Sigmoid colon (tissue), 7 donors: ENCODE results near the gene COQ8A. TPM values are rescaled to one million over a fixed set of nuclear protein-coding genes. Genes with fewer than 3 reads are reported as not detected.

Experiments
- DNase-seq: peaks from one replicate; pipeline ENCODE4 v3.0.0-alpha.2; 2019
- H3K27ac ChIP-seq, 4 donors: fragments of 200-600 bp; sonication (generic); one replicate each; pipeline ENCODE4 v1.5.1; 2016 to 2019; ENCODE audit warnings: mild to moderate bottlenecking in 1 of 4
- H3K27me3 ChIP-seq, 3 donors: fragments of 200-600 bp; sonication (generic); one replicate each; pipeline ENCODE4 v1.5.1; 2019; ENCODE audit warnings: mild to moderate bottlenecking in 1 of 3
- H3K36me3 ChIP-seq, 4 donors: fragments of 200-600 bp; sonication (generic); one replicate each; pipeline ENCODE4 v1.5.1; 2016 to 2019
- H3K4me1 ChIP-seq, 4 donors: fragments of 200-600 bp; sonication (generic); one replicate each; pipeline ENCODE4 v1.5.1; 2017 to 2019
- H3K4me3 ChIP-seq, 4 donors: fragments of 200-600 bp; sonication (generic); one replicate each; pipeline ENCODE4 v1.5.1; 2017 to 2019; ENCODE audit warnings: mild to moderate bottlenecking in 2 of 4, moderate library complexity in 1 of 4
- H3K9me3 ChIP-seq, 4 donors: fragments of 200-600 bp in 3 of 4; sonication (generic) in 3 of 4; one replicate each; pipeline versions ENCODE4 v1.5.1 to v1.6.1; 2013 to 2019
- CTCF ChIP-seq, 4 experiments: fragments of 450-650 bp in 3 of 4; fragments of 200-600 bp in 1 of 4; IDR thresholded peaks; one replicate each; pipeline ENCODE4 v1.5.1; 2016 to 2019; ENCODE audit warnings: antibody characterized with exemption in 4 of 4, mild to moderate bottlenecking in 3 of 4, moderate library complexity in 2 of 4
- EP300 ChIP-seq, 4 donors: sonication (generic); formaldehyde crosslinking; IDR thresholded peaks; one replicate each; pipeline ENCODE4 v1.6.1; 2017; ENCODE audit warnings: antibody characterized with exemption in 4 of 4
- POLR2A ChIP-seq, 2 donors: fragments of 450-650 bp; IDR thresholded peaks; one replicate each; pipeline ENCODE4 v1.6.1; 2016; ENCODE audit warnings: antibody characterized with exemption in 2 of 2, mild to moderate bottlenecking in 2 of 2, moderate library complexity in 2 of 2
- POLR2AphosphoS5 ChIP-seq, 4 donors: sonication (generic); formaldehyde crosslinking; IDR thresholded peaks; one replicate each; pipeline ENCODE4 v1.6.1; 2017; ENCODE audit warnings: antibody characterized with exemption in 4 of 4
- WGBS, 2 donors: extraction: QIAGEN DNeasy Blood & Tissue Kit; methylation state at CpG; one replicate each; pipeline ENCODE4 v1.1.7; 2013; 5-methylcytosine and 5-hydroxymethylcytosine counted together
- intact Hi-C: fragments of 100-400 bp; cut with DNase I; formaldehyde crosslinking; loops from one replicate; pipeline ENCODE4 v1.15.1; 2023
- polyA plus RNA-seq, 3 donors: library from polyadenylated mRNA; stranded (reverse); fragments of 200-250 nt; gene quantifications; one replicate each; pipeline ENCODE4 v1.2.3, GENCODE V29; 2013
- total RNA-seq, 4 donors: library from RNA; depleted of rRNA; stranded (reverse); fragments of >200 nt; gene quantifications; one replicate each; pipeline ENCODE4 v1.1.0, GENCODE V29; 2016
- donor health status: healthy with polysubstance abuse.
- donor health status: Bipolar disorder and iron deficiency.
- donor health status: healthy.

The COQ8A gene
- total and polyA plus RNA-seq, 7 donors = 20.3 to 129 (median 60.2) TPM

GRCh38 chr1:226964068-226964425 lies 24.0 kb downstream of the COQ8A start:
- DNase-seq = no peak
- H3K36me3 ChIP-seq = peaks cover 9 to 40% (median 14%) of the 10 kb centered on the region in 4 donors
- no peaks in the 10 kb centered on the region for H3K9me3 ChIP-seq
- TF ChIP-seq POLR2AphosphoS5 (IDR thresholded peaks at IDR 0.05) (no peak), CTCF (IDR thresholded peaks at IDR 0.05) (no peak), POLR2A (IDR thresholded peaks at IDR 0.05) (no peak), EP300 (IDR thresholded peaks at IDR 0.05) (no peak)
- no peaks in the 10 kb centered on the region for H3K27me3 ChIP-seq
- intact Hi-C loops = no loop called here
- H3K4me1 ChIP-seq = peaks cover 0 to 23% (median 13%) of the 10 kb centered on the region in 4 donors
- 74 to 90% methylated on average over 6 of the region's 6 CpGs for WGBS, 2 donors
- H3K4me3 ChIP-seq = no peak overlapping the region
- H3K27ac ChIP-seq = peak overlapping the region in 2 of 4 donors; percentile 7 to 60

- WGBS, 2 donors = 93 to 94% methylated on average over 29 of the region's 29 CpGs
- DNase-seq = peak; percentile 58
- H3K27me3 ChIP-seq = no peaks in the 10 kb centered on the region
- no peak overlapping the region for H3K4me3 ChIP-seq
- peak overlapping the region in 1 of 4 donors; percentile 60 for H3K27ac ChIP-seq
- peaks cover 9 to 41% (median 18%) of the 10 kb centered on the region in 4 donors for H3K36me3 ChIP-seq
- no peaks in the 10 kb centered on the region for H3K9me3 ChIP-seq
- H3K4me1 ChIP-seq = peaks cover 0 to 20% (median 10%) of the 10 kb centered on the region in 4 donors
- TF ChIP-seq EP300 (IDR thresholded peaks at IDR 0.05) (no peak), POLR2A (IDR thresholded peaks at IDR 0.05) (no peak), CTCF (IDR thresholded peaks at IDR 0.05) (no peak), POLR2AphosphoS5 (IDR thresholded peaks at IDR 0.05) (no peak)
- intact Hi-C loops = no loop called here
Observed at GRCh38 chr1:226964611-226965486, 24.8 kb downstream of the COQ8A start.

- peak overlapping the region in 1 of 4 donors; percentile 57 for H3K27ac ChIP-seq
- no peak overlapping the region for H3K4me3 ChIP-seq
- peaks cover 0 to 20% (median 10%) of the 10 kb centered on the region in 4 donors for H3K4me1 ChIP-seq
- DNase-seq = peak; percentile 45
- H3K9me3 ChIP-seq = no peaks in the 10 kb centered on the region
- intact Hi-C loops = no loop called here
- H3K36me3 ChIP-seq = peaks cover 9 to 49% (median 18%) of the 10 kb centered on the region in 4 donors
- H3K27me3 ChIP-seq = no peaks in the 10 kb centered on the region
- 93 to 96% methylated on average over 23 of the region's 23 CpGs for WGBS, 2 donors
- TF ChIP-seq CTCF (IDR thresholded peaks at IDR 0.05) (no peak), EP300 (IDR thresholded peaks at IDR 0.05) (no peak), POLR2A (IDR thresholded peaks at IDR 0.05) (no peak), POLR2AphosphoS5 (IDR thresholded peaks at IDR 0.05) (no peak)
Observed at GRCh38 chr1:226965581-226966440, 25.7 kb downstream of the COQ8A start.

GRCh38 chr1:226966683-226967082 lies 26.6 kb downstream of the COQ8A start:
- DNase-seq = no peak
- Histone ChIP-seq H3K4me3 (no peak overlapping the region), H3K9me3 (no peaks in the 10 kb centered on the region), H3K4me1 (peaks cover 0 to 20% (median 10%) of the 10 kb centered on the region in 4 donors), H3K36me3 (peaks cover 9 to 49% (median 18%) of the 10 kb centered on the region in 4 donors), H3K27ac (peak overlapping the region in 1 of 4 donors; percentile 57), H3K27me3 (no peaks in the 10 kb centered on the region)
- WGBS, 2 donors = 97 to 98% methylated on average over 4 of the region's 4 CpGs
- intact Hi-C loops = no loop called here
- TF ChIP-seq POLR2AphosphoS5 (IDR thresholded peaks at IDR 0.05) (no peak), POLR2A (IDR thresholded peaks at IDR 0.05) (no peak), EP300 (IDR thresholded peaks at IDR 0.05) (no peak)
